ENCODE results near the gene SPTBN4. TPM values are rescaled to one million over a fixed set of nuclear protein-coding genes. Genes with fewer than 3 reads are reported as not detected.

Gene SPTBN4
- total and polyA plus RNA-seq, 10 of the 15 experiments (the other 5 are each of a cell fraction or from before 2014, with no cell fraction given): 0.04 to 1.1 (median 0.34) TPM; not detected in 1

DNA sequence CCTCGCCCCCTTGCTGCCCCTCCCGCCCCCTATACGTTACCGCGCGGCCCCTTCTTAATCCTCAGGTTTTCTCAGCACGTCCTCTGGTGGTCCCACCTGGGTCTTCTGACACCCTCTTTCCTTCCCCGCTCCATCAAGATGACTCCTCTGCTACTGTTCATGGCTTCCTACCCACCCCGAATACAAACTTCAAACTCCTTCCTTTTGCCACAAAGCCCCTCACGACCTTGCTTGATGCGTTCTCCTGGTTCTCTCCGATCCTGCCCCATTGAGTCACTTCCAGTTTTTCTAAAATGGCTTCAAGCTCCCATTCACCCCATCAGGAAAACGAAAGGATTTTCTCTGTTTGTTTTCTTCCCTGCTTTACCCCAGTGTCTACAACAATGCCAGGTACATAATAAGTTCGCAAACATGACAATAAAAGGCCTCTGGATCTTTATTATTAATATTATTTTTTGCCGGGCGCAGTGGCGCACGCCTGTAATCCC, 21.9 kb upstream of the SPTBN4 start:
- Histone ChIP-seq H3K9me3 (replicated peaks; ENCODE audit: control insufficient read depth, insufficient read depth, low read length) (no peaks in the 10 kb centered on the region), H3K4me2 (ENCODE audit: control insufficient read depth, insufficient read depth) (peak overlapping the region; percentile 86), H3K4me1 (ENCODE audit: control insufficient read depth, insufficient read depth, low read length) (peaks cover 5% of the 10 kb centered on the region; the same call in 1 of the 2 replicates), H2AFZ (ENCODE audit: control insufficient read depth, low read depth, low read length) (peak overlapping the region; percentile 92), H3K9ac (ENCODE audit: control insufficient read depth, insufficient read depth, low read length) (peak overlapping the region; percentile 65), H3K27ac (ENCODE audit: control insufficient read depth, insufficient read depth) (peak overlapping the region; percentile 51), H3K27me3 (replicated peaks in 1 of 2; ENCODE audit: control insufficient read depth in 2 of 2, insufficient read depth in 2 of 2, low read length in 1 of 2) (no peaks in the 10 kb centered on the region), H3K79me2 (ENCODE audit: control insufficient read depth, insufficient read depth, low read length) (peaks cover 28% of the 10 kb centered on the region), H4K20me1 (ENCODE audit: control insufficient read depth, insufficient read depth) (no peaks in the 10 kb centered on the region), H3K36me3 (ENCODE audit: control insufficient read depth in 2 of 2, insufficient read depth in 2 of 2, low read length in 1 of 2) (peaks cover 8 to 15% of the 10 kb centered on the region in 2 experiments; a peak in 3 of 4 replicates), H3K4me3 (peak overlapping the region; percentile 88)
- TF ChIP-seq NBN (IDR thresholded peaks at IDR 0.05) (0 out of 2 replicates have a peak, but pooled peaks have one; percentile 58), IKZF2 (IDR thresholded peaks at IDR 0.05) (0 out of 4 replicates have a peak, but pooled peaks have one; percentile 17 to 25), RUNX3 (IDR thresholded peaks at IDR 0.05; ENCODE audit: low read length) (peak; percentile 29; the same call in 1 of the 2 replicates), SMC3 (IDR thresholded peaks at IDR 0.05; ENCODE audit: borderline replicate concordance, low read length) (peak; percentile 65; the same call in 1 of the 2 replicates), HDGF (IDR thresholded peaks at IDR 0.05) (peak; percentile 40; the same call in 1 of the 2 replicates), JUNB (IDR thresholded peaks at IDR 0.05) (no peak), DPF2 (IDR thresholded peaks at IDR 0.05) (no peak), RAD21 (IDR thresholded peaks at IDR 0.05; ENCODE audit: insufficient read depth, low read depth, low read length) (peak; percentile 65), ZNF274 (IDR thresholded peaks at IDR 0.05; ENCODE audit: insufficient read depth, insufficient read length) (no peak), ATF7 (IDR thresholded peaks at IDR 0.05; ENCODE audit: low read depth) (peak; percentile 19; the same call in 1 of the 2 replicates)
- TF ChIP-seq, protein P1, sequence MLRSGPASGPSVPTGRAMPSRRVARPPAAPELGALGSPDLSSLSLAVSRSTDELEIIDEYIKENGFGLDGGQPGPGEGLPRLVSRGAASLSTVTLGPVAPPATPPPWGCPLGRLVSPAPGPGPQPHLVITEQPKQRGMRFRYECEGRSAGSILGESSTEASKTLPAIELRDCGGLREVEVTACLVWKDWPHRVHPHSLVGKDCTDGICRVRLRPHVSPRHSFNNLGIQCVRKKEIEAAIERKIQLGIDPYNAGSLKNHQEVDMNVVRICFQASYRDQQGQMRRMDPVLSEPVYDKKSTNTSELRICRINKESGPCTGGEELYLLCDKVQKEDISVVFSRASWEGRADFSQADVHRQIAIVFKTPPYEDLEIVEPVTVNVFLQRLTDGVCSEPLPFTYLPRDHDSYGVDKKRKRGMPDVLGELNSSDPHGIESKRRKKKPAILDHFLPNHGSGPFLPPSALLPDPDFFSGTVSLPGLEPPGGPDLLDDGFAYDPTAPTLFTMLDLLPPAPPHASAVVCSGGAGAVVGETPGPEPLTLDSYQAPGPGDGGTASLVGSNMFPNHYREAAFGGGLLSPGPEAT (IDR thresholded peaks at IDR 0.05; ENCODE audit: low read depth): peak; percentile 7; the same call in 1 of the 2 replicates
- TF ChIP-seq, protein P2, sequence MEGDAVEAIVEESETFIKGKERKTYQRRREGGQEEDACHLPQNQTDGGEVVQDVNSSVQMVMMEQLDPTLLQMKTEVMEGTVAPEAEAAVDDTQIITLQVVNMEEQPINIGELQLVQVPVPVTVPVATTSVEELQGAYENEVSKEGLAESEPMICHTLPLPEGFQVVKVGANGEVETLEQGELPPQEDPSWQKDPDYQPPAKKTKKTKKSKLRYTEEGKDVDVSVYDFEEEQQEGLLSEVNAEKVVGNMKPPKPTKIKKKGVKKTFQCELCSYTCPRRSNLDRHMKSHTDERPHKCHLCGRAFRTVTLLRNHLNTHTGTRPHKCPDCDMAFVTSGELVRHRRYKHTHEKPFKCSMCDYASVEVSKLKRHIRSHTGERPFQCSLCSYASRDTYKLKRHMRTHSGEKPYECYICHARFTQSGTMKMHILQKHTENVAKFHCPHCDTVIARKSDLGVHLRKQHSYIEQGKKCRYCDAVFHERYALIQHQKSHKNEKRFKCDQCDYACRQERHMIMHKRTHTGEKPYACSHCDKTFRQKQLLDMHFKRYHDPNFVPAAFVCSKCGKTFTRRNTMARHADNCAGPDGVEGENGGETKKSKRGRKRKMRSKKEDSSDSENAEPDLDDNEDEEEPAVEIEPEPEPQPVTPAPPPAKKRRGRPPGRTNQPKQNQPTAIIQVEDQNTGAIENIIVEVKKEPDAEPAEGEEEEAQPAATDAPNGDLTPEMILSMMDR (IDR thresholded peaks at IDR 0.05 in 2 of 3, conservative IDR thresholded peaks at IDR 0.05 in 1 of 3; ENCODE audit: control insufficient read depth in 2 of 3, extremely low read depth in 1 of 3, insufficient read depth in 1 of 3, low read depth in 3 of 3, low read length in 3 of 3): peak; percentile 25 to 60 (median 52); a peak in 4 of 6 replicates
- ATAC-seq (no peak), FAIRE-seq (no peak), DNase-seq (ENCODE audit: low read depth, low spot score) (no peak)
- in situ Hi-C loops (cut with MboI) (no loop called here), intact Hi-C loops (cut with micrococcal nuclease; ENCODE audit: unreplicated experiment) (loop anchor here (1.0 to 2.0 kb wide), 4 partner anchors 20 to 140 kb away; partner anchors contain the start of gene SERTAD1)
- 26% methylated on average over 12 of the region's 18 CpGs for WGBS (ENCODE audit: insufficient coverage, insufficient replicate concordance, low lambda C conversion rate, missing lambda C conversion rate)
- RAD21 ChIA-PET (ENCODE audit: unreplicated experiment): interaction anchor here (1.1 to 3.3 kb wide), 5 partner anchors 11 to 140 kb away, joined by 6 to 35 read pairs (median 21); no protein-coding TSS in a partner anchor
- CTCF ChIA-PET: interaction anchor here (0.7 to 4.6 kb wide), 6 partner anchors 18 to 140 kb away, joined by 3 to 40 read pairs (median 6); partner anchors contain the start of gene SERTAD1
- no TSS peak for BruUV-seq (replicated peaks)
- SMC1A ChIA-PET (ENCODE audit: uncharacterized antibody, unreplicated experiment): interaction anchor here (1.2 to 4.2 kb wide), 7 partner anchors 9 to 140 kb away, joined by 3 to 35 read pairs (median 7); partner anchors contain the start of genes C19orf47 and SERTAD1
- POLR2A ChIA-PET: interaction anchor here (0.6 to 4.7 kb wide), 3 partner anchors 18 to 100 kb away, joined by 3 to 55 read pairs (median 49); partner anchors contain the start of gene SERTAD1
